HepG2 (cell line): Measurements from ENCODE around the gene ATP13A1. TPM values are rescaled to one million over a fixed set of nuclear protein-coding genes. Genes with fewer than 3 reads are reported as not detected.

Source experiments
- ATAC-seq: fragments of 200-7000 bp; cut with Tn5 transposase; 3 replicates; pipeline ENCODE4 v1.9.1; 2020; ENCODE audit warnings: mild to moderate bottlenecking, moderate library complexity
- BruUV-seq: library from RNA; stranded (reverse); fragments of 400-500 nt; replicated peaks from 2 replicates; lab custom pipeline; 2021; lab: Mats Ljungman, UMichigan
- CTCF ChIA-PET: fragments of 300-600 bp; formaldehyde crosslinking; extraction: SDS; loops from one replicate; lab custom pipeline; 2021; ENCODE audit warnings: low total read pairs, inconsistent platforms, low intra/inter-chr PET ratio; lab: Yijun Ruan, JAX
- POLR2A ChIA-PET: fragments of 350-600 bp; sonication (Branson Sonifier 250); formaldehyde crosslinking; loops from one replicate; lab custom pipeline; 2020; ENCODE audit warnings: antibody characterized with exemption, inconsistent platforms; lab: Yijun Ruan, JAX
- DNase-seq: peaks from one replicate; pipeline ENCODE4 v3.0.0-alpha.2; 2015; ENCODE audit warnings: low spot score
- FAIRE-seq: peaks from 3 replicates; lab custom pipeline; 2011; peaks lifted over from hg19 to GRCh38; lab: Jason Lieb, UNC
- H2AFZ ChIP-seq: one replicate; pipeline ENCODE4 v1.6.1; 2011; ENCODE audit warnings: low read length, inconsistent platforms
- H3K27ac ChIP-seq: fragments of 300-600 bp; 3 replicates; pipeline ENCODE4 v1.8.0; 2011; ENCODE audit warnings: mixed run types, mild to moderate bottlenecking, mixed read lengths, low read length, inconsistent platforms; ENCODE audit not compliant: insufficient read depth; ENCODE audit errors: extremely low read length
- H3K27me3 ChIP-seq, 2 experiments: fragments of 200-600 bp in 1 of 2; 2 replicates in 1 of 2; 3 replicates in 1 of 2; pipeline versions ENCODE4 v1.6.0 to v1.8.0; 2011; ENCODE audit warnings: low read length in 2 of 2, mild to moderate bottlenecking in 2 of 2, moderate library complexity in 2 of 2, inconsistent platforms in 1 of 2; ENCODE audit not compliant: insufficient read depth in 2 of 2, control insufficient read depth in 1 of 2
- H3K36me3 ChIP-seq, 2 experiments: fragments of 200-600 bp in 1 of 2; replicated peaks in 1 of 2; 2 replicates in 1 of 2; 3 replicates in 1 of 2; pipeline versions ENCODE4 v1.5.1 to v1.8.0; 2011; ENCODE audit warnings: low read length in 2 of 2, inconsistent platforms in 1 of 2; ENCODE audit not compliant: insufficient read depth in 2 of 2, control insufficient read depth in 1 of 2
- H3K4me1 ChIP-seq: 2 replicates; pipeline ENCODE4 v1.5.1; 2012; ENCODE audit warnings: low read length, inconsistent platforms; ENCODE audit not compliant: insufficient read depth
- H3K4me2 ChIP-seq: 2 replicates; pipeline ENCODE4 v1.6.0; 2011; ENCODE audit warnings: low read depth, low read length, inconsistent platforms
- H3K4me3 ChIP-seq, 3 experiments: fragments of 200-600 bp in 1 of 3; sonication (generic), shearing (Covaris generic) in 1 of 3; replicated peaks in 1 of 3; 2 replicates each; pipeline ENCODE4 v1.5.1; 2011 to 2016; ENCODE audit warnings: low read length in 3 of 3, inconsistent platforms in 2 of 3, low read depth in 2 of 3, mild to moderate bottlenecking in 2 of 3, control low read depth in 1 of 3, mixed read lengths in 1 of 3; ENCODE audit not compliant: insufficient read depth in 1 of 3
- H3K79me2 ChIP-seq: one replicate; pipeline ENCODE4 v1.6.1; 2011; ENCODE audit warnings: low read length, inconsistent platforms; ENCODE audit not compliant: insufficient read depth
- H3K9ac ChIP-seq: 2 replicates; pipeline ENCODE4 v1.6.0; 2011; ENCODE audit warnings: mild to moderate bottlenecking, low read depth, low read length, inconsistent platforms; ENCODE audit not compliant: insufficient read depth
- H3K9me3 ChIP-seq: 2 replicates; pipeline ENCODE4 v1.5.1; 2012; ENCODE audit warnings: mild to moderate bottlenecking, low read length
- H4K20me1 ChIP-seq: 2 replicates; pipeline ENCODE4 v1.6.0; 2011; ENCODE audit warnings: inconsistent platforms, mild to moderate bottlenecking, low read length, moderate library complexity; ENCODE audit not compliant: insufficient read depth
- NRL ChIP-seq: sonication (generic); formaldehyde crosslinking; IDR thresholded peaks from 2 replicates; pipeline ENCODE4 v1.5.0; 2020; ENCODE audit warnings: missing genetic modification reagents, mild to moderate bottlenecking, moderate library complexity, borderline replicate concordance
- WGBS: methylation state at CpG from one replicate; pipeline ENCODE4 v1.1.6; 2017; ENCODE audit warnings: low lambda C conversion rate; 5-methylcytosine and 5-hydroxymethylcytosine counted together
- in situ Hi-C: cut with HindIII; loops from 2 replicates; pipeline ENCODE4 v1.10.0; 2017; ENCODE audit warnings: low pct_unique_long_range_greater_than_20kb; ENCODE audit not compliant: extremely low pct_ligation_motif_present
- intact Hi-C: fragments of 100-400 bp; cut with micrococcal nuclease; formaldehyde crosslinking; loops from one replicate; pipeline ENCODE4 v1.10.0; 2022; ENCODE audit not compliant: unreplicated experiment
- polyA plus RNA-seq, 8 experiments: library from polyadenylated mRNA; depleted of rRNA in 3 of 8; stranded (reverse) in 7 of 8; unstranded in 1 of 8; fragments of >200 nt; fragmentation: Illumina TruSeq in 4 of 8; extraction: Trizol in 4 of 8; gene quantifications; 2 replicates each; pipeline versions ENCODE4 v1.2.1 to v1.2.3, GENCODE V29; 2011 to 2016; ENCODE audit warnings: low read depth in 4 of 8, missing spikeins in 1 of 8, mixed read lengths in 1 of 8; ENCODE audit not compliant: insufficient read depth in 1 of 8
- total RNA-seq, 5 experiments: library from RNA; depleted of rRNA; stranded (reverse); fragments of >200 nt; fragmentation: Illumina TruSeq; extraction: Trizol; gene quantifications; 2 replicates each; pipeline ENCODE4 v1.2.3, GENCODE V29; 2016; ENCODE audit warnings: low read depth in 1 of 5
- TF ChIP-seq, protein P1 (sequence below): sonication (generic); formaldehyde crosslinking; conservative IDR thresholded peaks from 2 replicates; pipeline ENCODE4 v1.8.0; 2022; ENCODE audit warnings: low read depth, missing genetic modification reagents
- TF ChIP-seq, protein P2 (sequence below): sonication (generic); formaldehyde crosslinking; IDR thresholded peaks from 2 replicates; pipeline ENCODE4 v1.4.0; 2020; ENCODE audit warnings: missing genetic modification reagents, borderline replicate concordance
- TF ChIP-seq, protein P3 (sequence below): sonication (generic); formaldehyde crosslinking; IDR thresholded peaks from 2 replicates; pipeline ENCODE4 v1.8.1; 2023; ENCODE audit warnings: mild to moderate bottlenecking, missing genetic modification reagents

The ATP13A1 gene
- total and polyA plus RNA-seq, 2 of the 13 experiments (the other 11 are each of a cell fraction or from before 2014, with no cell fraction given), result 23.2 to 41.7 TPM

DNA sequence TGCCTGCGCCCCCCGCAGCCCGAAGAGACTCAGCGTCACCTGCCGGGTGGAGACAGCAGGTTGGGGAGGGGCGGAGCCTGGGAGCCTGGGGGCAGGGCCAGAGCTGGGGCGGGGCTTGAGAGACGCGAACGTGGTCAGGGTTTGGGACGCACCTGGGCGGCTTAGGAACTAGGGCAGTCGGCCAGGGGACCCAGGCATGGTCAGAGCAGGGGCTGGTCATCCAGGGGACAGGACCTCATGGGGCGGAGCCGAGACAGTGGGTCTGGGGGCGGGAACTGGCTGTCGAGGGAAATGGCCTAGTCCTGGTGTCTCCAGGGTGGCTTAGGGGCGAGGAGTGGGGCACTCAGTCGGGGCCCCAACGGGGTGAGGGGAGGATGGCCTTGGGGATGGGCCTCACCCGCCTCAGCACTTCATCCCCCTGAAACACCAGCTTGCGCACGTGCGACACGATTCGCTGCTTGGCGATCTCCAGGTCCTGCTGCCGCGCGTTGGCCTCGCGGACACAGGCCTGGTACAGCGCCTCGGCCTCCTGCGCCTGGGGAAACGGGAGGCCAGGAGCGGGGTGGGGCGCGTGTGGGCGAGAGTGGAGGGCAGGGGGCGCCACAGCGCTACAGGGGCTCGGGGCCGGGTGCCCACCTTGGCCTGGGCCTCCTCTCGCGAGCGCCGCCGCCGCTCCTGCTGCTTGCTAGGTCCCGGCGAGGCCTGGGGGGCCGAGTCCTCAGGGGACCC is 25.8 kb downstream of the ATP13A1 start:
- TF ChIP-seq NRL (CRISPR knock-in tag), result no peak
- TF ChIP-seq, protein P1, sequence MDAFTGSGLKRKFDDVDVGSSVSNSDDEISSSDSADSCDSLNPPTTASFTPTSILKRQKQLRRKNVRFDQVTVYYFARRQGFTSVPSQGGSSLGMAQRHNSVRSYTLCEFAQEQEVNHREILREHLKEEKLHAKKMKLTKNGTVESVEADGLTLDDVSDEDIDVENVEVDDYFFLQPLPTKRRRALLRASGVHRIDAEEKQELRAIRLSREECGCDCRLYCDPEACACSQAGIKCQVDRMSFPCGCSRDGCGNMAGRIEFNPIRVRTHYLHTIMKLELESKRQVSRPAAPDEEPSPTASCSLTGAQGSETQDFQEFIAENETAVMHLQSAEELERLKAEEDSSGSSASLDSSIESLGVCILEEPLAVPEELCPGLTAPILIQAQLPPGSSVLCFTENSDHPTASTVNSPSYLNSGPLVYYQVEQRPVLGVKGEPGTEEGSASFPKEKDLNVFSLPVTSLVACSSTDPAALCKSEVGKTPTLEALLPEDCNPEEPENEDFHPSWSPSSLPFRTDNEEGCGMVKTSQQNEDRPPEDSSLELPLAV, result no peak
- TF ChIP-seq, protein P2, sequence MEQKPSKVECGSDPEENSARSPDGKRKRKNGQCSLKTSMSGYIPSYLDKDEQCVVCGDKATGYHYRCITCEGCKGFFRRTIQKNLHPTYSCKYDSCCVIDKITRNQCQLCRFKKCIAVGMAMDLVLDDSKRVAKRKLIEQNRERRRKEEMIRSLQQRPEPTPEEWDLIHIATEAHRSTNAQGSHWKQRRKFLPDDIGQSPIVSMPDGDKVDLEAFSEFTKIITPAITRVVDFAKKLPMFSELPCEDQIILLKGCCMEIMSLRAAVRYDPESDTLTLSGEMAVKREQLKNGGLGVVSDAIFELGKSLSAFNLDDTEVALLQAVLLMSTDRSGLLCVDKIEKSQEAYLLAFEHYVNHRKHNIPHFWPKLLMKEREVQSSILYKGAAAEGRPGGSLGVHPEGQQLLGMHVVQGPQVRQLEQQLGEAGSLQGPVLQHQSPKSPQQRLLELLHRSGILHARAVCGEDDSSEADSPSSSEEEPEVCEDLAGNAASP (CRISPR knock-in tag), result no peak
- TF ChIP-seq, protein P3, sequence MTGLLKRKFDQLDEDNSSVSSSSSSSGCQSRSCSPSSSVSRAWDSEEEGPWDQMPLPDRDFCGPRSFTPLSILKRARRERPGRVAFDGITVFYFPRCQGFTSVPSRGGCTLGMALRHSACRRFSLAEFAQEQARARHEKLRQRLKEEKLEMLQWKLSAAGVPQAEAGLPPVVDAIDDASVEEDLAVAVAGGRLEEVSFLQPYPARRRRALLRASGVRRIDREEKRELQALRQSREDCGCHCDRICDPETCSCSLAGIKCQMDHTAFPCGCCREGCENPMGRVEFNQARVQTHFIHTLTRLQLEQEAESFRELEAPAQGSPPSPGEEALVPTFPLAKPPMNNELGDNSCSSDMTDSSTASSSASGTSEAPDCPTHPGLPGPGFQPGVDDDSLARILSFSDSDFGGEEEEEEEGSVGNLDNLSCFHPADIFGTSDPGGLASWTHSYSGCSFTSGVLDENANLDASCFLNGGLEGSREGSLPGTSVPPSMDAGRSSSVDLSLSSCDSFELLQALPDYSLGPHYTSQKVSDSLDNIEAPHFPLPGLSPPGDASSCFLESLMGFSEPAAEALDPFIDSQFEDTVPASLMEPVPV (CRISPR knock-in tag), result no peak
- TF ChIP-seq, all 625 proteins: peak for 0
- no peak for FAIRE-seq
- no peaks in the 10 kb centered on the region for H3K27me3 ChIP-seq
- H2AFZ ChIP-seq, result no peak overlapping the region
- 95% methylated on average over 46 of the region's 53 CpGs for WGBS
- H3K4me2 ChIP-seq, result no peak overlapping the region
- no peak for DNase-seq
- H3K9ac ChIP-seq, result no peak overlapping the region
- H3K27ac ChIP-seq, result no peak overlapping the region
- no peaks in the 10 kb centered on the region for H4K20me1 ChIP-seq
- CTCF ChIA-PET, result no interaction called here
- no peaks in the 10 kb centered on the region for H3K36me3 ChIP-seq
- no peaks in the 10 kb centered on the region for H3K79me2 ChIP-seq
- no peaks in the 10 kb centered on the region for H3K4me1 ChIP-seq
- no TSS peak for BruUV-seq
- in situ Hi-C loops, result no loop called here
- POLR2A ChIA-PET, result no interaction called here
- ATAC-seq, result no peak
- no peak overlapping the region for H3K4me3 ChIP-seq
- intact Hi-C loops, result no loop called here
- no peaks in the 10 kb centered on the region for H3K9me3 ChIP-seq
